Neutrophil (primary cell): ENCODE measurements around the gene VWA5B2.
A peak's percentile ranks its signal among the peaks of the same experiment; 100 is the strongest.

Experiments used
- H3K27ac ChIP-seq: fragments of 200-600 bp; sonication (generic); 2 replicates; pipeline ENCODE4 v1.5.1; 2016; ENCODE audit warnings: mild to moderate bottlenecking, moderate library complexity
- H3K27me3 ChIP-seq: fragments of 200-600 bp; sonication (generic); 2 replicates; pipeline ENCODE4 v1.6.0; 2016; ENCODE audit warnings: mild to moderate bottlenecking
- H3K36me3 ChIP-seq: fragments of 200-600 bp; sonication (generic); 2 replicates; pipeline ENCODE4 v1.5.1; 2017
- H3K4me1 ChIP-seq, 2 experiments: fragments of 200-600 bp in 1 of 2; sonication (generic) in 1 of 2; 1 replicate in 1 of 2; 2 replicates in 1 of 2; pipeline versions ENCODE4 v1.5.1 to v1.6.1; 2013 to 2016; ENCODE audit warnings: low read depth in 1 of 2, low read length in 1 of 2, mild to moderate bottlenecking in 1 of 2, moderate library complexity in 1 of 2; ENCODE audit not compliant: control insufficient read depth in 1 of 2, insufficient read depth in 1 of 2
- H3K4me3 ChIP-seq, 2 experiments: fragments of 200-600 bp in 1 of 2; sonication (generic) in 1 of 2; 1 replicate in 1 of 2; 2 replicates in 1 of 2; pipeline ENCODE4 v1.5.1; 2013 to 2016; ENCODE audit warnings: low read depth in 1 of 2, low read length in 1 of 2, mild to moderate bottlenecking in 1 of 2, moderate library complexity in 1 of 2
- H3K9me3 ChIP-seq: fragments of 200-600 bp; sonication (generic); 2 replicates; pipeline ENCODE4 v1.5.1; 2016
- TF ChIP-seq, protein P1 (sequence below): fragments of 200-600 bp; sonication (generic); IDR thresholded peaks from 2 replicates; pipeline ENCODE4 v1.5.1; 2016; ENCODE audit warnings: antibody characterized with exemption

Gene VWA5B2

DNA sequence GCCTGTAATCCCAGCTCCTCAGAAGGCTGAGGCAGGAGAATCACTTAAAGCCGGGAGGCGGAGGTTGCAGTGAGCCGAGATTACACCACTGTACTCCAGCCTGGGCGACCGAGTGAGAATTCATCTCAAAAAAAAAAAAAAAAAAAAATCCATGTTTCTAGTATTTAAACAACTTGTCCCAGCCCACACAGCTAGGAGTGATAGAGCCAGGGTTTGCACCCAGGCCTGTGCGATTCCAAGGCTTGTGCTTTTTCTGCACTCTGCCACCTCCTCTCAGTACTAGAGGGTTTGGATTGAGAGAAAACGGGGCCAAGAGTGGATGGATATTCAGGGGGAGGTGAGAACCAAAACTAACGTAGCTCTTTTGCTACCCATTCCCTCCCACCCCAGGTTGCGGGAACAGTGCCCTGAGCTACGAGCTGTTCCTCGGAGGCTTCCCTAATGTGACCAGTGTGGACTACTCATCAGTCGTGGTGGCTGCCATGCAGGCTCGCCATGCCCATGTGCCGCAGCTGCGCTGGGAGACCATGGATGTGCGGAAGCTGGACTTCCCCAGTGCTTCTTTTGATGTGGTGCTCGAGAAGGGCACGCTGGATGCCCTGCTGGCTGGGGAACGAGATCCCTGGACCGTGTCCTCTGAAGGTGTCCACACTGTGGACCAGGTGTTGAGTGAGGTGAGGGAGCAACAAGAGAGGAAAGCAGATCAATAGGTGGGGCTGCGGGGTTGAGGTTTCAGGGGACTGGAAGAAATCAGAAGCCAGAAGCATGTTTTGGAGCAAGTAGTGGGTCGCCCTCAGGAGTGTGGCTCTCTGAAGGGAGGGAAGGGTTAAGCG is 27.9 kb downstream of the VWA5B2 start:
- Histone ChIP-seq H3K27ac (no peak overlapping the region), H3K9me3 (no peaks in the 10 kb centered on the region), H3K4me3 (no peak overlapping the region), H3K27me3 (peaks cover 49% of the 10 kb centered on the region), H3K36me3 (no peaks in the 10 kb centered on the region), H3K4me1 (peaks cover 15 to 21% of the 10 kb centered on the region in 2 experiments)
- TF ChIP-seq, protein P1, sequence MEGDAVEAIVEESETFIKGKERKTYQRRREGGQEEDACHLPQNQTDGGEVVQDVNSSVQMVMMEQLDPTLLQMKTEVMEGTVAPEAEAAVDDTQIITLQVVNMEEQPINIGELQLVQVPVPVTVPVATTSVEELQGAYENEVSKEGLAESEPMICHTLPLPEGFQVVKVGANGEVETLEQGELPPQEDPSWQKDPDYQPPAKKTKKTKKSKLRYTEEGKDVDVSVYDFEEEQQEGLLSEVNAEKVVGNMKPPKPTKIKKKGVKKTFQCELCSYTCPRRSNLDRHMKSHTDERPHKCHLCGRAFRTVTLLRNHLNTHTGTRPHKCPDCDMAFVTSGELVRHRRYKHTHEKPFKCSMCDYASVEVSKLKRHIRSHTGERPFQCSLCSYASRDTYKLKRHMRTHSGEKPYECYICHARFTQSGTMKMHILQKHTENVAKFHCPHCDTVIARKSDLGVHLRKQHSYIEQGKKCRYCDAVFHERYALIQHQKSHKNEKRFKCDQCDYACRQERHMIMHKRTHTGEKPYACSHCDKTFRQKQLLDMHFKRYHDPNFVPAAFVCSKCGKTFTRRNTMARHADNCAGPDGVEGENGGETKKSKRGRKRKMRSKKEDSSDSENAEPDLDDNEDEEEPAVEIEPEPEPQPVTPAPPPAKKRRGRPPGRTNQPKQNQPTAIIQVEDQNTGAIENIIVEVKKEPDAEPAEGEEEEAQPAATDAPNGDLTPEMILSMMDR, result no peak

DNA sequence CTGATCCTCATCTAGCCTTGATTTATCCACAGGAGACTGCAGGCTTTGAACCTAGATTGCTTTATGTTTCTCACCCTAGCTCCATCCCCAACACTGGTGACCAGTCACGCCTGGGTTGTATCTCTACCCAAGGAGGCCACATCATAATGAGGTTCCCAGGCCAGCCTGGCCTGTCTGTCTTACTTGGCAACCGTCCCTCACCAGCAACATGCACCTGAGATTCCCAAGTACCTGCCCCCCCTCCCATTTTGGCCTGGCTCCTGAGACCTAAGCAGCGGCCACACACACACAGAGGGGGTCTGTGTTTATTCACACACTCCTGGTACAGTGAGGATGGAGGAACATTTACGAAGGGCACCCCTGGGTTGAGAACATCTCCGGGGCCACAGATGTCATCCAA is 29.5 kb downstream of the VWA5B2 start:
- Histone ChIP-seq H3K27me3 (peaks cover 66% of the 10 kb centered on the region), H3K27ac (no peak overlapping the region), H3K9me3 (no peaks in the 10 kb centered on the region), H3K36me3 (no peaks in the 10 kb centered on the region), H3K4me3 (no peak overlapping the region), H3K4me1 (peaks cover 15 to 26% of the 10 kb centered on the region in 2 experiments)
- TF ChIP-seq, protein P1, result no peak

DNA sequence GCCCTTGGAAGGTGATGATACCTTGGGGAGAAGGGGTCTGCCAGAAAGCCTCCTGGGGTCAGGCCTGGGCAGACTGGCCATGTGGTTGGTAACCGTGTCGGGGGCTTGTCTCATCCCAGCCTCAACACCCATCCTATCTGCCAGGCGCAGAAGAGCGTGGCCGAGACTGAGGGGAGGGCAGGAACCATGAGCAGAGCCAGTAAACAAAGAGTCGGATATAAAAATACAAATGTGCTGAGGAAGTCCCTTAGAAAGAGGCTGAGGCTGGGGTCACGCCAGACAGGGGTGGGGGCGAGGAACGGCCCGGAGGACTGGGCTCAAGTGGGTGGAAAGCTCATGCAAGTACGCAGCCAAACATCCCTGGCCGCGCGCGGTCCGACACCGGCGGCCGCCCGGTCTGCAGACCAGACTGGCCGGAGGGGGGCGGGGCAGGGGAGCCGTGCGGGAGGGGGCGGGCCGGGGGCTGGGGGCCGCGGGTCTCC is 30.1 kb downstream of the VWA5B2 start:
- no peak overlapping the region for H3K4me3 ChIP-seq
- no peaks in the 10 kb centered on the region for H3K9me3 ChIP-seq
- TF ChIP-seq, protein P1, result no peak
- H3K36me3 ChIP-seq, result no peaks in the 10 kb centered on the region
- H3K4me1 ChIP-seq, result peaks cover 15 to 26% of the 10 kb centered on the region in 2 experiments
- H3K27me3 ChIP-seq, result peaks cover 71% of the 10 kb centered on the region
- H3K27ac ChIP-seq, result no peak overlapping the region

DNA sequence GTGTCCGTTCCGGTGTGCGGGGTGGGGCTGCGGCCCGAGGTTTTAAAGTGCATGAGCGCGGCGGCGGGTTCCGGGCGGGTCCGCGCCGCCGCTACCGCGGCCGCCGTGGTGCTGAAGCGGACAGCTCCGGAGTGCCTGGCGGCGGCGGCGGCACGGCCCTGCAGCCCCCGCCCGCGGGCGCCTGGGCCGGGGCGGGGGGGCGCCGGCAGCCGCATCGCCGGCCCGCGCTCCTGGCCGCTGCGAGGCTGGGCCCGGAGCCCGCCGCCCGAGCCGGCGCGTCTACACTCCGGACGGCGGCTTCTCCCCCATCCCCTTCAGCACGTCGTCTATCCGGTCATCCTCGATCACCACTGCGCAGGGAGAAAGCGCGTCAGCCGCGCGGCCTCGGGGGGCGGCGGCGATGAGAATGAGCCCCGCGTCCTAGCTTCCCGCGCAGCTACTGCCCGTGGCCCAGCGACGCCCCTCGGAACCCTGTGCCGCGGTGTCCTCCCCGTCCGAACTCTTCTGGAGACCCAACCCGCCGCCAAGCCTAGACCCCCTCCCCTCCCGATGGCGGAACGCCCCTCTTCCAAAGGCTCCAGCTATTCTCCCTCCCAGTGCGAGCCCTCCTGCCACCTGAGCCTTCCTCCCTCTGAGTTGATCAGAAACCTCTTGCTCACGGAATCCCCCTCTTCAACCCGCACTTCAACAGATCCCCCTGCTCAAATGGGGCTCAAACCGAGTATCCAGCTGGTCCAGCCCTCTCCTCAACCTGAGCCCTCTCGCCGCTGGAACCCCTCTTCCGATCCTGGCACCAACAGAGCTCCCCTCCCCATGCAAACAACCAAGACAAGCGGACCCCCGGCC is 30.7 kb downstream of the VWA5B2 start:
- TF ChIP-seq, protein P1, result no peak
- Histone ChIP-seq H3K36me3 (no peaks in the 10 kb centered on the region), H3K4me3 (peak overlapping the region in 1 of 2 experiments; percentile 51), H3K27ac (no peak overlapping the region), H3K27me3 (peaks cover 77% of the 10 kb centered on the region), H3K4me1 (peaks cover 15 to 26% of the 10 kb centered on the region in 2 experiments), H3K9me3 (no peaks in the 10 kb centered on the region)

DNA sequence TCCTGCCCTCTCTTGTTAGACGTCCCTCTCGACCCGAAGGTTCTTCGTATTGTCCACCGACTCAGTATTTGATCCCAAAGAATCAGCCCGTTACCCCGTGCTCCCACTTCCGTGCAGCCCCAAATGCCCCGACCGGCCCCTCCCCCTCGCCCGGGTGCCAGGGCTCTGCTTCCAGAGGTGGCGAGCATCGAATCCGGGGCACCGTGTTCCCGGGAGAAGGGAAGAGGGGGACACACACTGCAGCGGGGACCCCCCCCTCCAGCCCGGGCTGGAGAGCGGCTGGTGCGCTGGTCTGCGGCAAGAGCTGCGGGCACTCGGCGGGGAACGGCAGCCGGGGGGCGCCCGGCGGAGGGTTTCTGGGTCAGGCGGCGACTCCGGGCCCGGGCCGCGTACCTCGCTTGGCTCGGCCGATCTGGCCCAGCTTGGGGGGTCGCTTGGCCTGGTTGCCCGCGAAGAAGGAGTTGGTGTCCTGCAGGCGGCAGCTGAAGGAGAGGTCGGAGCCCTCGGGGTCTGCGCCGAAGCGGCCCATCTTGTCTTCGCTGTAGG is 31.4 kb downstream of the VWA5B2 start:
- Histone ChIP-seq H3K27me3 (peaks cover 84% of the 10 kb centered on the region), H3K27ac (no peak overlapping the region)

More for the DNA sequence above, 31.4 kb downstream of the VWA5B2 start:
- TF ChIP-seq, protein P1, result no peak
- peaks cover 15 to 26% of the 10 kb centered on the region in 2 experiments for H3K4me1 ChIP-seq
- no peaks in the 10 kb centered on the region for H3K9me3 ChIP-seq
- H3K36me3 ChIP-seq, result no peaks in the 10 kb centered on the region
- H3K4me3 ChIP-seq, result peak overlapping the region in 1 of 2 experiments; percentile 51
